Measurements from ENCODE around the gene SPATC1L.
"Not testable (repeated sequence)": the region's sequence is repeated elsewhere in the genome, so short reads cannot be mapped to it uniquely, and the experiment has no call there.

SPATC1L gene

GRCh38 chr21:46199436-46200373 lies 15.4 kb upstream of the SPATC1L start:
- DNase-seq = no peak

GRCh38 chr21:46196733-46197132 lies 12.5 kb upstream of the SPATC1L start:
- DNase-seq = no peak

GRCh38 chr21:46195595-46196195 lies 11.4 kb upstream of the SPATC1L start:
- no peak for DNase-seq

- no peak for DNase-seq
These were observed 10.4 kb upstream of the SPATC1L start for GRCh38 chr21:46194374-46195334.

- no peak for DNase-seq
These were observed 9.6 kb upstream of the SPATC1L start for GRCh38 chr21:46193829-46194373.

GRCh38 chr21:46191686-46192575 lies 7.7 kb upstream of the SPATC1L start:
- DNase-seq = no peak

GRCh38 chr21:46191257-46191685 lies 7.0 kb upstream of the SPATC1L start:
- DNase-seq = no peak

GRCh38 chr21:46190491-46191131 lies 6.4 kb upstream of the SPATC1L start:
- no peak for DNase-seq

GRCh38 chr21:46189959-46190490 lies 5.8 kb upstream of the SPATC1L start:
- no peak for DNase-seq

- DNase-seq = no peak
These were observed 5.1 kb upstream of the SPATC1L start for GRCh38 chr21:46189213-46189958.

- DNase-seq = no peak
These were observed 4.3 kb upstream of the SPATC1L start for GRCh38 chr21:46188226-46189212.

GRCh38 chr21:46187814-46188213 lies 3.6 kb upstream of the SPATC1L start:
- DNase-seq = no peak

- no peak for DNase-seq
These were observed 3.0 kb upstream of the SPATC1L start for GRCh38 chr21:46187261-46187660.

GRCh38 chr21:46185716-46186115 lies 1.5 kb upstream of the SPATC1L start:
- no peak for DNase-seq

- peak; percentile 32 for DNase-seq
These were observed 631 bp upstream of the SPATC1L start for GRCh38 chr21:46184625-46185555.

GRCh38 chr21:46183337-46183909 lies 836 bp downstream of the SPATC1L start:
- DNase-seq = not testable (repeated sequence)
